22Rv1 (cell line): ENCODE measurements around the gene ZSCAN1.

ENCODE experiments used
- ZFX ChIP-seq: fragments of 450-650 bp; IDR thresholded peaks from 2 replicates; pipeline ENCODE4 v1.6.1; 2017; ENCODE audit warnings: antibody characterized with exemption, borderline replicate concordance
- TF ChIP-seq, protein P1 (sequence below): fragments of 450-650 bp; IDR thresholded peaks from 2 replicates; pipeline ENCODE4 v1.5.1; 2017; ENCODE audit warnings: mild to moderate bottlenecking

DNA sequence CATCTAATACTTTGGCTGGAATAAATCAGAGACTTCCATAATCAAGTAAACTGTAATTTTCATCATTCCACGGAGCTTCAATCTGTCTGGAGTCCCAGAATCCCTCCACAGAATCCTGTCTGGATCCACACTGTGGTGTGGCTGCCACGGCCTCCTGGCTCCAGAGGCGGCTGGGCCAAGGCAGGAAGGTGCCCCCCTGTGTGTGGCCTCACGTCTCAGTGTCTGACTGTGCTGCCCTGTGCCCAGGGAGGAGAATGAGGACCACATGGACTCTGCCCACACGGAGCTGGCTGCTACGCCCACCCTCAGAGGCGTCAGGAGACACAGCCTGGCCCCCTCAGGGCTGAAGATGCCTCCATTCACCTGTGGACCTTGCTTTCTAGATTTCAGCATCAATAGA, 13.0 kb downstream of the ZSCAN1 start:
- TF ChIP-seq, protein P1, sequence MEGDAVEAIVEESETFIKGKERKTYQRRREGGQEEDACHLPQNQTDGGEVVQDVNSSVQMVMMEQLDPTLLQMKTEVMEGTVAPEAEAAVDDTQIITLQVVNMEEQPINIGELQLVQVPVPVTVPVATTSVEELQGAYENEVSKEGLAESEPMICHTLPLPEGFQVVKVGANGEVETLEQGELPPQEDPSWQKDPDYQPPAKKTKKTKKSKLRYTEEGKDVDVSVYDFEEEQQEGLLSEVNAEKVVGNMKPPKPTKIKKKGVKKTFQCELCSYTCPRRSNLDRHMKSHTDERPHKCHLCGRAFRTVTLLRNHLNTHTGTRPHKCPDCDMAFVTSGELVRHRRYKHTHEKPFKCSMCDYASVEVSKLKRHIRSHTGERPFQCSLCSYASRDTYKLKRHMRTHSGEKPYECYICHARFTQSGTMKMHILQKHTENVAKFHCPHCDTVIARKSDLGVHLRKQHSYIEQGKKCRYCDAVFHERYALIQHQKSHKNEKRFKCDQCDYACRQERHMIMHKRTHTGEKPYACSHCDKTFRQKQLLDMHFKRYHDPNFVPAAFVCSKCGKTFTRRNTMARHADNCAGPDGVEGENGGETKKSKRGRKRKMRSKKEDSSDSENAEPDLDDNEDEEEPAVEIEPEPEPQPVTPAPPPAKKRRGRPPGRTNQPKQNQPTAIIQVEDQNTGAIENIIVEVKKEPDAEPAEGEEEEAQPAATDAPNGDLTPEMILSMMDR = no peak
- TF ChIP-seq ZFX = no peak
